ENCODE results near the gene PAXX.

GRCh38 chr9:136980669-136981478, 11.3 kb upstream of the PAXX start:
- no peak for TF ChIP-seq CTCF (IDR thresholded peaks at IDR 0.05)
- no peak for TF ChIP-seq EP300 (IDR thresholded peaks at IDR 0.05)
- no peak for TF ChIP-seq POLR2A (IDR thresholded peaks at IDR 0.05)
